Urothelium cell line (cell line): ENCODE data around the gene PIGX.

ENCODE experiments used
- DNase-seq: peaks from one replicate; pipeline ENCODE4 v3.0.0; 2011; ENCODE audit warnings: low spot score, mixed read lengths
- FAIRE-seq: peaks from 2 replicates; lab custom pipeline; 2011; peaks lifted over from hg19 to GRCh38; lab: Jason Lieb, UNC

PIGX gene

GRCh38 chr3:196754091-196754981, 42.2 kb downstream of the PIGX start:
- DNase-seq (no peak), FAIRE-seq (no peak)

- no peak for DNase-seq
- FAIRE-seq: no peak
Measured at GRCh38 chr3:196756732-196757131, 44.6 kb downstream of the PIGX start.

DNA sequence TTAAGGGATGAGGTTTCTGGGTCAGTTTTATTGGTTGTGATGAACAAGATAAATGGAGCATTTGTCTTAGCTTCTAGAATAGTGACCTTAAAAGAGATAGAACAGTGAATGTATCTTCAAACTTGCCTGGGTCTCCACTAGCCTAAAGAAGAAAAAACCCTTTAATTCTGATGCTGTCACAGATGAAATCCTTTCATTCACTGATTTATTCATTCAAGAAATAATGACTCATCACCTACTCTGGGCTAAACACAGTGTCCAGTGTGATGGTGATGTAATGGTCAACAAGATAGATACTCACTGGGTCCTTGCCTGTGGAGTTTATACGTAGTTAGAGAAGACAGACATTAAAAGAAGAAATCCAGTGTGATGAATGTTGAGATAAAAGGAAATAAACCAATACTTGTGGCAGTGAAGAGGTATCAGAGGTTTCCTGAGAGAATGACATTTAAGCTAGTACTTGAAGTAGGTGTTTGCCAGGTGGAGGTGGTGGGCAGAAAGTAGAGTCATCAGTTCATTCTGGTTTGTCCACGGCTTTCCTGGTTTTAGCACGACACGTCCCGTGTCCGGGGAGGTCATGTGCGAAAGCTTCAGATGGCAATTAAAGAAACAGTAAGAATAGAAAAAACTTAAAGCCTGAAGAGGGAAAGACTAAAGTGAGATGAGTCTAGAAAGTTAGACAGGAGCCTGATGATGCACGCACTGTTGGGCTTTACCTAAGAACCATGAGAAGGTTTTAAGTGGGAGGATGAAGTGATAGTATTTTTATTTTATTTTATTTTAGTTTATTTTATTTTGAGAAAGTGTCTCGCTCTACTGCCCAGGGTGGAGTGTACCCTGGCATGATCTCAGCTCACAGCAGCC, 45.9 kb downstream of the PIGX start:
- FAIRE-seq (no peak), DNase-seq (no peak)

GRCh38 chr3:196763179-196763578, 51.0 kb downstream of the PIGX start:
- DNase-seq: no peak
- no peak for FAIRE-seq

DNA sequence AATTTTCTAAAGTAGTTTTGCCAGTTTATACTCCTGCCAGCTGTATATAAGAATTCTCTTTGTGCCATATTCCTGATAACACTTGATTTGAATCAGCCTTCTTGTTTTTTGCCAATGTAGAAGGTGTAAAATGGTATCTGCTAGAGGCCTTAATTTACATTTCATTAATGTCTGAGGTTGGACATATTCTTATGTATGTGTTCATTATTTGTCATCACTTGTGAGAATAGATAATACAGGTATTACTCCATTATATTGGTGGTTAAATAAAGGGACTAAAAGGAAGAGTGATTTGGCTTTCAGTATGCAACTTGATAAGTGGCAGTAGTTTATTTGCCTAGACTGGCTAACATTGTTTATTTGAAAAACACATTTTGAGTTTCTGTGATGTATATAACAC, 53.3 kb downstream of the PIGX start:
- DNase-seq (no peak), FAIRE-seq (no peak)

GRCh38 chr3:196771067-196771466, 58.9 kb downstream of the PIGX start:
- DNase-seq (no peak), FAIRE-seq (no peak)

DNA sequence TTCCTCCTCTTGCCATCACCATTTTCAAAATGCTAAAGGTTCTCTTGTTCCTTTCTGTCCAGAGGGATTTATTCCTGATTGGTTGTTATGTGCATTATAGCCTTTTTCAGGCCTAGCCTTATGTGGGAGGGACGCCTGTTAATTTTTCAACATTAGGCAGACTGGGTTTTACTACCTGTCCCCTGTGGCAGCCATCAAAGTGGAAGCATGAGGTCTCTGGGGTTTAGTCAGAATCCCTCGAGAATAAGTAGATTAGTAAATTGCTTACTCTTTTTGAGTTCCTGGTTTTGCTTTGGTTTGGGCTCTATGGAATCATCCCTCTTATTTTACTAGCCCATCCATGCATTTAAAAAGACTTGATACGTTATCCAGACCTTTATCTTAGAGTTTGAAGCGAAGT, 59.9 kb downstream of the PIGX start:
- DNase-seq: no peak
- no peak for FAIRE-seq

DNA sequence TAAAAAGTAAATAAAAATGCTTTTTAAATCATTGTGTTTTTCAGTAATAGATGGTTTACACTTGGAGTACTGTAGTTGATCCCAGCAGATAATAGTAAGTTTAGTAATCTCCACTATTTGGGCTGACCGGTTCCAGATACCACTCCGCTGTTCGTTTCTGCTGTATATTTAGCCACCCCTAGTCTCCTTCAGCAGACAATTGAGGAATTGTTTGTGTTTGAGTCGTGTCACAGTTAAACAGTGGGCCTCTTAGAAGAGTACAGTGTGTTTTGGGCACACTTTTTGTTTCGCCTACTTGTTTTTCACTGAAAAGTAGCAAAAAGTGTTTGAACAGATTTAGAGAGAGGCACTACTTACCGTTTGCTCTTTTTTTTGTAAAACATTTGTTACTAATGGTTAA, 60.7 kb downstream of the PIGX start:
- FAIRE-seq (no peak), DNase-seq (no peak)

- FAIRE-seq (no peak), DNase-seq (no peak)
Measured at GRCh38 chr3:196774191-196774820, 62.1 kb downstream of the PIGX start.

- DNase-seq (no peak), FAIRE-seq (no peak)
Measured at GRCh38 chr3:196774848-196775422, 62.8 kb downstream of the PIGX start.

GRCh38 chr3:196775938-196776337, 63.8 kb downstream of the PIGX start:
- no peak for FAIRE-seq
- no peak for DNase-seq

- FAIRE-seq (no peak), DNase-seq (no peak)
Measured at GRCh38 chr3:196777836-196778235, 65.7 kb downstream of the PIGX start.

- FAIRE-seq: no peak
- DNase-seq: no peak
Measured at GRCh38 chr3:196778755-196779154, 66.6 kb downstream of the PIGX start.

DNA sequence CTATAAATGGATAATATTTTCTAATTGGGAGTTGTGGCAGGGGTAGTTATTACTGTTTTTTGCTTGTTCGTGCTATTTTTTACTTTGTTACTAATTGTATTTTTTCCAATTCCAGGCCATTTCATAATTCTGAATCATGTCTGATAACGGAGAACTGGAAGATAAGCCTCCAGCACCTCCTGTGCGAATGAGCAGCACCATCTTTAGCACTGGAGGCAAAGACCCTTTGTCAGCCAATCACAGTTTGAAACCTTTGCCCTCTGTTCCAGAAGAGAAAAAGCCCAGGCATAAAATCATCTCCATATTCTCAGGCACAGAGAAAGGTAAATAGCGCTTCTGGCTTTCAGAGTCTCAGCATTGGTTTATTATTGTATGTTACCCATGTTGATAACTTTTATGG, 70.3 kb downstream of the PIGX start:
- FAIRE-seq (no peak), DNase-seq (no peak)
